Caco-2 (cell line): ENCODE results near the gene KIAA0513. TPM values are rescaled to one million over a fixed set of nuclear protein-coding genes. Genes with fewer than 3 reads are reported as not detected.
"Not testable (repeated sequence)": the region's sequence is repeated elsewhere in the genome, so short reads cannot be mapped to it uniquely, and the experiment has no call there.

Experiments used
- BruUV-seq: library from RNA; stranded (reverse); fragments of 400-500 nt; replicated peaks from 2 replicates; lab custom pipeline; 2021; lab: Mats Ljungman, UMichigan
- CTCF ChIA-PET: fragments of 300-600 bp; sonication (Branson Sonifier 250); formaldehyde crosslinking; loops from one replicate; lab custom pipeline; 2022; ENCODE audit warnings: antibody characterized with exemption; lab: Charles Lee
- POLR2A ChIA-PET: fragments of 300-600 bp; sonication (Branson Sonifier 250); formaldehyde crosslinking; loops from one replicate; lab custom pipeline; 2022; ENCODE audit warnings: antibody characterized with exemption; lab: Charles Lee
- DNase-seq, 2 experiments: peaks; one replicate each; pipeline versions ENCODE4 v3.0.0 to v3.0.0-alpha.2; 2020 to 2022
- H3K27me3 ChIP-seq: replicated peaks from 2 replicates; pipeline ENCODE4 v1.6.0; 2011; ENCODE audit warnings: low read length; ENCODE audit not compliant: control insufficient read depth, insufficient read depth
- H3K36me3 ChIP-seq: 2 replicates; pipeline ENCODE4 v1.5.1; 2011; ENCODE audit warnings: low read length; ENCODE audit not compliant: control insufficient read depth, insufficient read depth
- H3K4me1 ChIP-seq: fragments of 250-450 bp; sonication (Bioruptor Pico); 2 replicates; pipeline ENCODE4 v1.5.1; 2020; ENCODE audit warnings: mild to moderate bottlenecking
- H3K4me3 ChIP-seq: 2 replicates; pipeline ENCODE4 v1.5.1; 2011; ENCODE audit warnings: low read depth, mild to moderate bottlenecking, control low read depth, low read length
- H3K9me3 ChIP-seq: fragments of 250-450 bp; sonication (Bioruptor Pico); 2 replicates; pipeline ENCODE4 v1.5.1; 2020; ENCODE audit warnings: mild to moderate bottlenecking, moderate library complexity
- H3K27ac Mint-ChIP-seq: one replicate; pipeline ENCODE4 v1.8.0; 2022; ENCODE audit warnings: mixed read lengths; ENCODE audit not compliant: unreplicated experiment
- H3K27me3 Mint-ChIP-seq: one replicate; pipeline ENCODE4 v1.8.0; 2022; ENCODE audit warnings: mixed read lengths; ENCODE audit not compliant: insufficient read depth, unreplicated experiment
- H3K36me3 Mint-ChIP-seq: one replicate; pipeline ENCODE4 v1.8.0; 2022; ENCODE audit warnings: mild to moderate bottlenecking, mixed read lengths; ENCODE audit not compliant: insufficient read depth, unreplicated experiment
- H3K4me1 Mint-ChIP-seq: one replicate; pipeline ENCODE4 v1.8.0; 2022; ENCODE audit warnings: low read depth, mixed read lengths; ENCODE audit not compliant: unreplicated experiment
- H3K4me3 Mint-ChIP-seq: one replicate; pipeline ENCODE4 v1.8.0; 2022; ENCODE audit warnings: mild to moderate bottlenecking, moderate library complexity, mixed read lengths; ENCODE audit not compliant: unreplicated experiment
- H3K9me3 Mint-ChIP-seq: one replicate; pipeline ENCODE4 v1.8.0; 2022; ENCODE audit warnings: mixed read lengths; ENCODE audit not compliant: unreplicated experiment
- CTCF ChIP-seq, 2 experiments: fragments of 200-600 bp in 1 of 2; IDR thresholded peaks; 1 replicate in 1 of 2; 2 replicates in 1 of 2; pipeline versions ENCODE4 v1.5.1 to v1.8.0; 2011 to 2022; ENCODE audit warnings: antibody characterized with exemption in 1 of 2, control low read depth in 1 of 2, inconsistent platforms in 1 of 2, low read depth in 1 of 2, low read length in 1 of 2, mild to moderate bottlenecking in 1 of 2, moderate library complexity in 1 of 2; ENCODE audit not compliant: insufficient read depth in 1 of 2, severe bottlenecking in 1 of 2, unreplicated experiment in 1 of 2
- intact Hi-C: fragments of 100-400 bp; cut with micrococcal nuclease; formaldehyde crosslinking; loops from one replicate; pipeline ENCODE4 v1.10.0; 2022; ENCODE audit not compliant: unreplicated experiment
- total RNA-seq: library from RNA; stranded (reverse); gene quantifications from 2 replicates; pipeline ENCODE4 v1.2.3, GENCODE V29; 2022

The KIAA0513 gene
- total RNA-seq, 1 experiment from 2014 or later = 7.9 TPM

- DNase-seq = no peak
- H3K27ac Mint-ChIP-seq = no peak overlapping the region
- POLR2A ChIA-PET = no interaction called here
- CTCF ChIA-PET = no interaction called here
- TF ChIP-seq CTCF (IDR thresholded peaks at IDR 0.05; ENCODE audit: insufficient read depth in 1 of 2, low read depth in 1 of 2, low read length in 1 of 2, severe bottlenecking in 1 of 2, unreplicated experiment in 1 of 2) = no peak
- H3K27me3 Mint-ChIP-seq = no peaks in the 10 kb centered on the region
- no peaks in the 10 kb centered on the region for H3K9me3 Mint-ChIP-seq
- no TSS peak for BruUV-seq
- Histone ChIP-seq H3K36me3 (no peaks in the 10 kb centered on the region), H3K4me1 (peaks cover 8% of the 10 kb centered on the region), H3K9me3 (peaks cover 6% of the 10 kb centered on the region), H3K4me3 (no peak overlapping the region), H3K27me3 (no peaks in the 10 kb centered on the region)
- intact Hi-C loops = no loop called here
- no peak overlapping the region for H3K4me3 Mint-ChIP-seq
- peaks cover 3% of the 10 kb centered on the region for H3K36me3 Mint-ChIP-seq
- peaks cover 3% of the 10 kb centered on the region for H3K4me1 Mint-ChIP-seq
These were observed 92.4 kb downstream of the KIAA0513 start for GRCh38 chr16:85120006-85120340.

- DNase-seq, H3K4me1 Mint-ChIP-seq, CTCF ChIA-PET, H3K27me3 Mint-ChIP-seq, H3K9me3 Mint-ChIP-seq, H3K27ac Mint-ChIP-seq, H3K9me3 ChIP-seq, H3K4me1 ChIP-seq, H3K27me3 ChIP-seq, H3K4me3 ChIP-seq, H3K36me3 Mint-ChIP-seq, H3K4me3 Mint-ChIP-seq, H3K36me3 ChIP-seq, POLR2A ChIA-PET, BruUV-seq, intact Hi-C loops: not testable (repeated sequence)
These were observed 95.8 kb downstream of the KIAA0513 start for GRCh38 chr16:85123441-85123840.

- peak in 1 of 2 experiments; percentile 36 for DNase-seq
- POLR2A ChIA-PET = no interaction called here
These were observed 96.5 kb downstream of the KIAA0513 start for GRCh38 chr16:85123891-85124635.

More at GRCh38 chr16:85123891-85124635, 96.5 kb downstream of the KIAA0513 start:
- H3K4me1 ChIP-seq = peaks cover 8% of the 10 kb centered on the region
- H3K9me3 ChIP-seq = peaks cover 3% of the 10 kb centered on the region; the same call in 1 of the 2 replicates
- no peak overlapping the region for H3K4me3 ChIP-seq
- Mint-ChIP-seq H3K36me3 (no peaks in the 10 kb centered on the region), H3K27ac (no peak overlapping the region), H3K4me1 (no peaks in the 10 kb centered on the region), H3K27me3 (no peaks in the 10 kb centered on the region), H3K4me3 (no peak overlapping the region), H3K9me3 (no peaks in the 10 kb centered on the region)
- CTCF ChIA-PET = interaction anchor here (0.6 to 2.0 kb wide), 3 partner anchors 9 to 16 kb away, joined by 3 to 6 read pairs (median 4); no protein-coding TSS in a partner anchor
- no TSS peak for BruUV-seq
- no peak for TF ChIP-seq CTCF (IDR thresholded peaks at IDR 0.05; ENCODE audit: insufficient read depth in 1 of 2, low read depth in 1 of 2, low read length in 1 of 2, severe bottlenecking in 1 of 2, unreplicated experiment in 1 of 2)
- H3K27me3 ChIP-seq = no peaks in the 10 kb centered on the region
- H3K36me3 ChIP-seq = no peaks in the 10 kb centered on the region
- intact Hi-C loops = no loop called here
